Stimulated activated CD4-positive, alpha-beta T cell treated with anti-CD3 and anti-CD28 coated beads, Interleukin-4, amount 100 ng/mL, for 48 hours (primary cell): Measurements from ENCODE around the gene KIF2C.
"Not testable (repeated sequence)": the region's sequence is repeated elsewhere in the genome, so short reads cannot be mapped to it uniquely, and the experiment has no call there.

ENCODE experiments used
- DNase-seq, 2 donors: peaks; one replicate each; pipeline ENCODE4 v3.0.0-alpha.2; 2020; ENCODE audit warnings: low read depth in 2 of 2

KIF2C gene

DNA sequence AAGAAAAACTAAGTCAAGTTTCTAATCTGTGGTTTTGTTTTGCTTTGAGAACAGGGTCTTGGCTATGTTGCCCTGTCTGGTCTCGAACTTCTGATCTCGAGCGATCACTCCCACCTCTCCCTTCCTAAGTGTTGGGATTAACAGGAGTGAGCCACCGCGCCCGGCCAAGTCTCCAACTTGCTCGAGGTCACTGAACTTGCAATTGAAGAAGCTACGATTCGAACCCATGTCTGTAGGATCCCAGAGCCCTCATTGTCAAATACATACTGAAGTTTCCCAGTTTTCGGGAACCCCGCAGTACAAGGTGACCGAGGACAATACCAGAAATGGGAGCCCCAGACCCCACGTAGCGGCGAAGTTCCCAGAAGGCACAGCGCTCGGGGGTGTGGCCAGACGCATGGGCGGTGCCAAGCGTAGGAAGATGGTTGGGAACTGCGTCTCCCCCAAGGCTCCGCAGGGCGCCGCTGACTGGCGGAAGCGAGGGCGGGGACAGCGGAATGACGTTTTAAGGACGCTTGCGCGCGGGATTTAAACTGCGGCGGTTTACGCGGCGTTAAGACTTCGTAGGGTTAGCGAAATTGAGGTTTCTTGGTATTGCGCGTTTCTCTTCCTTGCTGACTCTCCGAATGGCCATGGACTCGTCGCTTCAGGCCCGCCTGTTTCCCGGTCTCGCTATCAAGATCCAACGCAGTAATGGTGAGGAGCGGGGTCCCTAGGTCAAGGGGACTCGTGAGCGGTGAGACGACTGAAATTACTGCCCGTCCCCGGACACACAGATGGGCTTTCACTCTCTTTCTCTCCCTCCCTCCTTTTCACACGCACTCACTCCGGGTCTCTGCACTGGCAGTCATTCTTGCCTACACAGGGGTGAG is at the start of gene KIF2C:
Gene KIF2C, plus strand, starts transcription at position 531 of the 872 bp plus-strand sequence. Its CDS starts 96 bp downstream, at position 627.
- peak; percentile 96 to 97 for DNase-seq

DNA sequence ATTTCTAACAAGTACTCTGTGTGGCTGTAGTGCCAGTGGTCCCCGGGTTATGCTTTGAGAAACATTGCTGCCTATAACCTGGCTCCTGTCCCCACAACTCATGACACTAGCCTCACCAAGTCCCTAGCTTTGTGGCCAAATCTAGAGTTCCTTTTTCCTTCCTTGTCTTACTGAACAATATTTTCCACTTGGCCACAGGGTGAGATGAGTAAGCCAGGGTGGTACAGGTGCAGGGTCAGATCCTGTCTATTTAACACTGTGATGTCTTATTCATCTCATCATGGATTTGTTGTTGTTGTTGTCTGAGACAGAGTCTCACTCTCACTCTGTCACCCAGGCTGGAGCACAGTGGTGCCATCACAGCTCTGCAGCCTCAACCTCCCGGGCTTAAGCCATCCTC is 46.5 kb upstream of the KIF2C start:
- no peak for DNase-seq

DNA sequence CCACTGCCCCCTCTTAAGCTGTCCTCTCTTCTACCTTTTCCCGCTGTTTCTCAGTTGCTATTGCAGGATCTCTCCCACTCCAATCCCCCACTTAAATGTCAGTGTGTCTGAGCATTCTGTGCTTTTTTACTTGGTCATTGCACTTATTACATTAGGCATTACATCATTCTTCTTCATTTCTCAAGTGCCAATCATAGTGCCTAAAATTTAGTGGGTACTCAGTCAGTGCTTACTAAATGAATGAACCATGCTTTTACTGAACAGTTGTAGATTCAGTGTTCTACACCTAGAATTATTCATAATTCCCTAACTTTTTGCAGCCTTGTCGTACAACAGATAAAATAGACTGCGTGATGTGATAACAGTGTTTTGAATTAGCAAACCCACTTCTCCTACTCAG is 45.7 kb upstream of the KIF2C start:
- DNase-seq: no peak

DNA sequence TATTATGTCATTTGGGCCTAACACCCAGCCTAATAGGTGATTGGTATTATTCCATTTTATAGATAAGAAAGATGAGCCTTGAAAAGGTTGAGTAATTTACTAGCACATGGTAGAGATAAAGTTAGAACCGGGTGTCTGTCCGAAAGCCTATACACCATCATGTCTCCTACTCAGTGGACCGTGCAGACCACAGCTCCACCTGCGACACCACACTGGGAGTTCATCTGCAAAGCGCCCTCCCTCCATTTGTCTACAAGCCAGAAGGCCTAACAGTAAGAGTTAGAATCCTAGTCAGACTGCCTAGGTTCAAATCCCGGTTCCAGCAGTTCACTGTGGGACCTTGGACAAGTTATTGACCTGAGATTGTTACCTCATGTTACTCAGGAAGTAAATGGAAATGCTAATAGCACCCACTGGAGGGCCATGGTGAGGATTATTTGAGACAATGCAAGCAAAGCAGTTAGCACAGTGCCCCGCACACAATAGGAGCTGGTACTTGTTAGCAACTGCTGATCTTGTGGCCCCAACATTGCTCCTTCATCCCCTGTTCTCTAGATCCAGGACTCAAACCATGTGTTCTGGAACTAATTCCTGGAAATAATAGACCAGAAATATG is 44.7 kb upstream of the KIF2C start:
- DNase-seq: no peak

DNA sequence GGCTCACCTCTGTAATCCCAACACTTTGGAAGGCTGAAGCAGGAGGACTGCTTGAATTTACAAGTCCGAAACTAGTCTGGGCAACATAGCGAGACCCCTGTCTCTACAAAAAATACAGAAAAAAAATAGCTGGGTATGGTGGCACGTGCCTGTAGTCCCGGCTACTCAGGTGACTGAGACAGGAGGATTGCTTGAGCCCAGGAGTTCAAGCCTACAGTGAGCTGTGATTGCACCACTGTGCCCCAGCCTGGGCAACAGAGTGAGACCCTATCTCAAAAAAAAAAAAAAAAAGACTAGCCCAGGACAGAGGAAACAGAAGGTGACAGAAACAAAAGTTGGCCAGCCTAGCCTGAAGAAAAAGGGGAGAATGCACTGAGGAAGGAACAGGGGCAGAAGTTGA is 44.0 kb upstream of the KIF2C start:
- DNase-seq: no peak

DNA sequence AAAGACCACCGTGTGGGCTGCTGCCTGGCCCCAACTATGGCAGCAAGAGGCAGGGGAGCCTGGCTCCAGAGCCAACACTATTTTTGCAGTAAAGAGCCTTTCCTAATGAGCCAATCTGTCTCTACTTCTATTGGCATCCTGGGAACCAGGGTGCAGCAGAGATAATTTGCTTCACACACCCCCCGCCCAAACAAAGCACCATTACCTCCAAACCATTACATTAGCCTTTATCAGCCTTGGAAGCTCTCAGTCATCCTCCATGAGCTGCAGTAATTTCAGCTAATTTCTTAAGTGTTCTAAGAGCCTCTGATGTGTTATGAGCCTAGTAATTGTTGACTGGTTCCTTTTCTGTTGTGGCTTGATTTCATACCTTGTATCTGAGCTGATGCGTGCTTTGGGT is 43.5 kb upstream of the KIF2C start:
- no peak for DNase-seq

DNA sequence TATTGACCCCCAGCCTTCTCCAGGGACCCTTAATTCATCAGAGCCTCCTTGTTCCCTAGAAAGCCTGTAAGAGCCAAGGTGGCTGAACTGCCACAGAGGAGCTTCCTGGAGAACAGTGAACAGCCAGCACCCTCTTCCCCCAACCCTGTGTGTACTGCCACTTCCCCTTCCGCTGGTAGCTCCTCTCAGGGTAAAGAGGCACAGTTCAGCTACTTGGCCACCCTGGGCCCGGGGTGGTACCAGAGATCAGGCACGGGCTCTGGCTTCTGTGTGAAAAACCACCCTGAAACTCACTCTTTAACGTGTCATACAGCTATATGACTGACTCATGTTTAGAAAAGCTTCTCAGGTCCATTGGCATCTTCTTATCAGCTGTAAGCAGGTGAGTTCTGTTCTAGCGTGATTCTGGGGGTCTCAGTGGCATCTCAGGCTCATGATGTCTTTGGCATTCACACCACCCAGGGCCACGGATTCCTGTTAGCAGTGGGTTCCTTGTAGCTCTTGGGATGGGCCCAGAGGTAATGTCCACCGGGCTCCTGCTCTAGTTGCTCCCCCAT is 42.8 kb upstream of the KIF2C start:
- peak in 1 of 2 donors; percentile 15 for DNase-seq

DNA sequence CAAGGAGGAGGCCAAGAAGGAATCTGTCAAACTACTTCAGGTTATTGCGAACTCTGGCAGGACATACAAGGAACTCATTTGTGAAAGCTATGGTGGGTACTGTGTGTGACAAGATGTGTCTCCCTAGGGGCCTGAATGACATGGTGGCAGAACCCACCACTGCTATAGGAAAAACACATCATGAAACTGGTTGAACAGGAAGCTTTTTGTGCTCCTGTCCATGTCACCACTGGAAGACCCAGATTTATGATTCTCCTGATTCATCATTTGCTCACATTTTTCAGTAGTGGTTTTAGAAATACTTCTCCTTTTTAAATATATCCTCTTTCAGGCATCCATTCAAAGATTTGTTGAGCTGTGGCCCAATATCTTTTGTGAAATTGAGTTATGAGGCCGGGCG is 41.5 kb upstream of the KIF2C start:
- no peak for DNase-seq

DNA sequence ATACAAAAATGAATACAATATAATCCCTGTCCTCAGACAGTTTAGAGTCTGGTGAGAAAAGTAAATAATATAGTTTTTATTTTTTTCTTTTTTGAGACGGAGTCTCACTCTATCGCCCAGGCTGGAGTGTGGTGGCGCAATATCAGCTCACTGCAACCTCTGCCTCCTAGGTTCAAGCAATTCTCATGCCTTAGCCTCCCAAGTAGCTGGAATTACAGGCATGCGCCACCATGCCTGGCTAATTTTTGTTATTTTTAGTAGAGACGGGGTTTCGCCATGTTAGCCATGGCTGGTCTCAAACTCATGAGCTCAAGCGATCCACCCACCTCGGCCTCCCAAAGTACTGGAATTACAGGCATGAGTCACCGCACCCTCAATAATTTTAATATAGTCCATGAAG is 40.3 kb upstream of the KIF2C start:
- DNase-seq: not testable (repeated sequence)

DNA sequence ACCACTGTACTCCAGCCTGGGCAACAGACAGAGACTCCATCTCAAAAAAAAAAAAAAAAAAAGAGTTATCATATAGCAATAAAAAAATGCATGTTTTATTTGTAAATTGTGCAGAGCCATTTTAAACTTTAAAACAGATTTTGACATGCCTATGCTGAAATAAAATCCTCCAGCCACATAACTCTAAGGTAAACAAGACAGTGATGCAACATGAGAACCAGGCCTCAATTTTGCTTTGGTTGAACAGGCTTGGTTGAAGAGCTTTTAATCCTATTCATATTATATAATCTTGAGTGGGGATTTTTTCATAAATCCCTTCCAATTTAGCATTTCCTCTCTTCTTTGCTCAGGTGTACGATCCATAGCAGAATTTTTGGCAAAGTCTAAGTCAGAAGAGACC is 39.1 kb upstream of the KIF2C start:
- no peak for DNase-seq

DNA sequence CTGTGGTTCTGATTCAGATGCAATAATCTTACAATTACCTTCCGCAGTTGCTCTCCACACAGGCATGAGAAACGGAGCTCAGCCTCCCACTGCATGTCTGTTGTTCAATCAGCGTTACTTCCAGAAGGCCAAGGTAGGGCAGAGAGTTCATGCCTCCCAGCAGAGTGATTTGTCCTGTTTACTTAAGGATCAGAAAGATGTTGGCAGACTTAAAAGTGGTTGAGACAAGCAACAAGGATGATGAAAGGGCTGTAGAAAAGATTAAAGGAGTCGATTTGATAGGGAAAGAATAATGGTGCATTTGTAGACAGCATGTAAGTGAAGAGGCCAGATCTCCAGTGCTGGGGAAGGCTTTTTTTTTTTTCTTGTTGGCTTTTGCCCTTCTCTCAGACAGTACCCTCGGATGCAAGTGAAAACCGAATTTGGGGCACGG is 38.5 kb upstream of the KIF2C start:
- DNase-seq: no peak

DNA sequence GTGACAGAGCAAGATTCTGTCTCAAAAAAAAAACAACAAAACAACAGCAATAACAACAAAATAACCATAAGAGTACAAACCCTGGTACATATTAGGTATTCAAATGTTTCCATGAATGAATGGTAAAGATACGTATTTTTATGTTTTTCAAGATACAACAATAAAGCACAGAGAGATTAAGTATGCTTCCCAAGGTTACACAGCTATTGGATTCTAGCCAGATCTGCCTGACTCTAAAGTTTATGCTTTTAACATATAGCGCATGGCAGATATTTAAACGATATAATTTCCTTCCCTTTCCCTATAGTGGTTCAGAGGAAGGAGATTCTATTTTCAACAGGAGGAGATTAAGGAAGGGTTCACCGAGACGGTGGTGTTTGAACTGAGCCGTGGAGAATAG is 34.2 kb upstream of the KIF2C start:
- no peak for DNase-seq

DNA sequence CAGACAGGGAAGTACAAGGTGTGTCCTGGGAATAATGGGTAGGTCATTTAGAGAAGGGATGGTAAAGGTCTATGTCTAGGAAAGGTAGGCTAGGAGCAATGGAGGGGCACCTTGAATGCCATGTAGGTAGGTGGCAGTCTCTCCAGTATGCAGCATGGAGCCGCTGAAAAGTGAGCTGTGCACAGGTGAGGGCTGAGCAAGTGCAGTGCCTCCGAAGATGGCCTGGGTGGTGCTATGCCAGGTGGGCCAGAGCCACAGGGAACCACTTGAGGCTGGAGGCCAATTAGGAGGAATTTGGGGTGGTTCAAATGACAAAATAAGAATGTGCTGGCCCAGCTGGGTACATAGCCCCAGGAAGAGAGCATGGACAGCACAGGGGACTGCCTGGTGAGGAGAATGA is 33.7 kb upstream of the KIF2C start:
- no peak for DNase-seq

DNA sequence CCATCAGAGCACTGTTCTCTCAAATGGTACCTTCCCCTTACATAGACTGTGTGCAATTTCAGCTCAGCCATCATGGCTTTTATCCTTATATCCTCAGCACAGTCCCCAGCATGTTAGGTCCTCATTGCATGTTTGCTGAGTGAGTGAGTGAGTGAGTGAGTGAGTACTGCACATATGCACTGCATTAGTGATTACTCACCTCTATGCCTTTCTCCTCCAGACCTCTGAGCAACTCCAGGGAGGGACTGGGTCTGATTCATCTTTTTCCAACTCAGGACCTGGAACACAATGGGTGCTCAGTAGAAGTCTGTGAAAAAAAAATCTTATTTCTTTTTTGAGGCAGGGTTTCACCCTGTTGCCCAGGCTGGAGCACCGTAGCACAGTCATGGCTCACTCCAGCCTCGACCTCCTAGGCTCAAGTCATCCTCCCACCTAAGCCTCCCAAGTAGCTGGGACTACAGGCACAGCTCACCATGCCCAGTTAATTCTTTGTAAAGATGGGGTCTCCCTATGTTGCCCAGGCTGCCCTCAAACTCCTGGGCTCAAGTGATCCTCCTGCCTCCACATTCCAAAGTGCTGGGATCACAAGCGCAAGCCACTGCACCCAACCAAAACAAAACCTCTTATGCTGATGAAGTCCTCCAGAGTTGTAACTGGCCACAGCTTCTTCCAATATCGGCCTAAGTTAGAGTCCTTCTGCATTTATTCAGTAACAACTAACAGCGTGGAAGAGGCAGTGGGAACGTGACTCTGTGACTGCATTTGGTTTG is 32.3 kb upstream of the KIF2C start:
- DNase-seq: no peak

DNA sequence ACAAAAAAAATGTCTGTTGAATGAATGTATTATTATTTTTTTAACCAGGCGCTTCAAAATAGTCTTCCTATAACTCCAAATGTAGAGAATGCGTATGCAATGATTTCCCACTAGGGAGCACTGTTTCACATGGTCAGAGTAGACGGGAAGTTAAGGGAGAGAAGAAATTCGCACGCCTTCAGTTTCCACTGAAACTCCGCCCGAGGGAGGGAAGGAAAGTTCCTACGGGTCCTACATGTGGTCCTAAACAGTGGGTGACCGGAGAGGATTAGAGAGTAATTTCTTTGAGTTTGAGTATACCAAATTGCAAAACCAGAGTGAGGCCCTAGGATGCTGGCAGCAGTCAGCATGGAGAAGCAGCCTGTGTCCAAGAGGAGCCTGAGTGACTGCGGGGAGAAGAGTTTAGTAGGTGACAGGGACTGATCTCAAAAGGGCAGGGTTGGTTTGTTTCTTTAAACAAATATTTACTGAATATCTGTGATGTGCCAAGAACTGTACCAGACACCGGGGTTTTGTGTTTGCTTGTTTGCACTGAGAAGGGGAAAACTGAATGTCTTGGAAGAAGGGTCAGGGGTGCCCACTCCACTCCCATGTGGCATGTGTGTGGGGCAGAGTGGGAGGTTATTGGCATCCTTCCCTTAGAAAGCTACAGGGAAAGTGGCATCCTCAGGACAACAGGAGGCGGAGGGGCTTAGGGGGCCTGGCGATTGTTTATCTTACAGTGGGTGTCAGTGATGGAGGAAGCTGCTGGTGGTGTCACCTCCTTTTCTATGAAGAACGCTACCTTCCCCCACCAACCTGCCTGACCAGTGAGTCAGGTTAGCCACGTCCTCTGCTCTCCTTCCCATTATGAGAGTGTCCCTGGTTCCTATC is 31.4 kb upstream of the KIF2C start:
- DNase-seq: no peak

DNA sequence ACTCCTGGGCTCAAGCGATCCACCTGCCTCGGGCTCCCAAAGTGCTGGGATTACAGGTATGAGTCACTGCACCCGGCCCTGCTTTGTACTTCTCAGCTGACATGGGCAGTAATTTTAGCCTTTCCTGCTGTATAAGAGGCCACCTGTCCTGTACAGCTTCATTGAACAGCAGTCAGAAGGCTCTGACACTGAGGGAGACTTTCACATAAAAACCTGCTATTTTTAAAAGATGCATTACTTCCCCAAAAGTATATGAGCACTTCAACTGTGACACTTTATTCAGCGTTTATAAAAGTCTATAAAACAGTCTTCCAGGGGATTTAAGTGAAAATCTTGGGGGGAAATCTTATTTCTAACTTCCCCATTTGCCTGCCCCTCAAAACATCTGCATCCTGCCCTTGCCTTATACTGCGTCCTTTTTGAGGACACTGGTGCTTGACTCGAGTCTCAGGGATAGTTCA is 26.3 kb upstream of the KIF2C start:
- no peak for DNase-seq

DNA sequence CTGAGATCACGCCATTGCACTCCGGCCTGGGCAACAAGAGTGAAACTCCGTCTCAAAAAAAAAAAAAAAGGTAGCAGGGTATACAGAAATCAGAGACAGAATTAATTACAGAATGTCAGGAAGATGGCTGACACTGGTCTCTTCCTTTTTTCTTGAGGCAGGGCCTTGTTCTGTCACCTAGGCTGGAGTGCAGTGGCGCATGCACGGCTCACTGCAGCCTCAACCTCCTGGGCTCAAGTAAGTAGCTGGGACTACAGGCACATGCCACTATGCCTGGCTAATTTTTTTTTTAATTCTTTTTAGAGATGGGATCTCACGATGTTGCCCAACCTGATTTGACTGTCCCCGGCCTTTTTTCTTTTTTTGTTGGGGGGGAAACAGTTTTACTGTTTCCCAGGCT is 25.1 kb upstream of the KIF2C start:
- DNase-seq: no peak

DNA sequence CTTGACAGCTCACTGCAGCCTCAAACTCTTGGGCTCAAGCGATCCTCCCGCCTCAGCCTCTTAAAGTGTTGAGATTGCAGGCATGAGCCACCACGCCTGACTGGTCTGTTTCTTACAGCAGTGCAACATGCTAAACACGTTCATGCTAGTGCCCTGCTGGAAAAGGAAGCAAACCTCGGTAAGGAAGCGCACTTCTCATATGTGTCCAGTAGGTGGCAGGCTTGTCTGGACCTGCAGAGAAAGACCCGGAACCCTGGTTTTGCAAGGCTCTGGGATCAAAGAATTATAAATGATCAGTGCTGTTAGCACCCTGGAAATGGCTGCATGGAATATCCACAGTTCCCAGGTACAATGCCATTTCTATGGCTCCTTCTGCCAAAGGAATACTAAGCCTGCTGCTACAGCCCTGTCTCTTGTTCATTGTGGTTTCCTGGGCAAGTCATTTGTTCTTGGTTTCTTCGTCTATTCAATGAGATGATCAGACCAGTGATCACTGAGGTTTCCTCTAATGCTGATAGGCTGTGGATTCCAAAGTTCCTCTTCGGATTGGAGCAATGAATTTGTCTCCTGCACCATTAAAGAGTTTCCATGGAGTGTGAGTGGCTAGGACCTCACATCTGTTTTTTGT is 24.6 kb upstream of the KIF2C start:
- DNase-seq: peak in 1 of 2 donors; percentile 47

DNA sequence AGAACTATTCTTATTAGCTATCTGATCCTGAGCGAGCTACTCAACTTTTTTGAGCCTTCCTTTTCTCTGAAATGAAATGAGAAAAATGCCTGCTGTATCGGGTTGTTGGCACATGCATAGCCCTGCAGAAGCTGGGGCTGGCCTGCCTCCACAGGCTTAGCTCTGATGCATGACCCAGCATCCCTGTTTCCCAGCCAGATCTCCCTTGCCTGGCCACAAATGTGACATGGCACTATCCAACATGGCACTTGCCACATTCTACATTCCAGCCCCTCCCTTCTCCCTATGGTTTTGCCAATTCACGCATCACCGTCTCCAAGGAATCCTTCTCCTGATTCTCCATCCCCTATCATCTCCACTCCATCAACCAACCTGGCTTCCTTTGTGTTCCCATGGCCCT is 22.5 kb upstream of the KIF2C start:
- DNase-seq: no peak

DNA sequence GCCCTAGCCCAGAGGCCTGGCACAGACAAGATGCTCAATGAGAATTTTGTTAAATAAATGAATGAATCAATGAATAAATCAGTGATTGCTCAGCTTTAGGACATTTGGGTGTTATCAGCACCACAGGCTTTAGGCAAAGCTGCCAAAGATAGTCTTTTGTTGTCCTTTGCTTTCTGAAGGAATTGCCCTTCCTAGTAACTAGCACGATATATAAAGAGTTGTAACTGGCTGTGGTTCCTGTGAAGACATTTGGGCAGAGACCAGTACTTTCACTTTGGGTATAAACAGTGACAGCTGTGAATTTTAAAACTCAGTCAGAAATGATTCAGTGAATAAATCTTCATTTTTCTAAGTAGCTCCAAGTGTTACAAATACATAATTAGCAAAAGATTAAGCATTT is 22.0 kb upstream of the KIF2C start:
- no peak for DNase-seq

DNA sequence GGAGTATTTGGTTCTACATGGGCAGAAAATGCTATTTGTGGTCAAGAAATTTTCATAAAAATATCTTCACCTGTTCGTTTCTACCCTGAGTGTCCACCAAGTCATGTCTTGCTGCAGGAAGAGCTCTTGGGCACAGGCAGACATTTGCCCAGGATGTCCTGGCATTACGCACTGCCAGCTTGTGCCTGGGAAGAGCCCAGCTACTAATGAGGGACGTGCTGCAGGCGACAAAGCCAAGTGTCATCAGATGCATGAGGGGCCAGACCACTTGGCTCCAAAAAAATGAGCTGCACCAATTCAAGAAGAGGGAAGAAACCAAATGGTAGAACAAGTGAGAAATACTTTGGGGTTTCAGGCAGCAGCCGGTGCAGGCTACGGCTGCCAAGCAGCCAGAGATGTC is 21.5 kb upstream of the KIF2C start:
- no peak for DNase-seq
